ENCODE measurements around the gene FLYWCH2.

Gene FLYWCH2

DNA sequence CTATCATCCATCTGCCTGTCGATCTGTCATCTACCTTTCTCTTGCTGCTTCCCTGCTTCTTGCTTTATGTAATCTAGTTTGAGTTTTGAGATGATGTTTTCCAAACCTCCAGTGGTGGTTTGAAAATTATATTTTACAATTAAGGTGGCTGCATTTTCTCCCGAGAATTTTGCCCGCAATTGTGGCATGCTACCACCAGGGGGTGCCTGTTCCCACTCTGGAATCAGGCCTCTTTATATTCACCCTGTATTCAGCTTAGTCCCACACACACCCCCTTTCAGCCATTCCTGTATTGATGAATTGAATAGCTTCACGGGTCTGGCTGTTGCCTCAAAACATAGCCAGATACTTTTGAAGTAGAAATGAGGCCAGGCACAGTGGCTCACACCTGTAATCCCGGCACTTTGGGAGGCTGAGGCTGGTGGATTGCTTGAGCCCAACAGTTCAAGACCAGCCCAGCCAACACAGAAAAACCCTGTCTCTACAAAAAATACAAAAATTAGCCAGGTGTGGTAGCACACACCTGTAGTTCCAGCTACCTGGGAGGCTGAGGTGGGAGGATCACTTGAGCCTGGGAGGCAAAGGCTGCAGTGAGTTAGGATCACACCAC is 28.2 kb upstream of the FLYWCH2 start:
- no peak for DNase-seq

DNA sequence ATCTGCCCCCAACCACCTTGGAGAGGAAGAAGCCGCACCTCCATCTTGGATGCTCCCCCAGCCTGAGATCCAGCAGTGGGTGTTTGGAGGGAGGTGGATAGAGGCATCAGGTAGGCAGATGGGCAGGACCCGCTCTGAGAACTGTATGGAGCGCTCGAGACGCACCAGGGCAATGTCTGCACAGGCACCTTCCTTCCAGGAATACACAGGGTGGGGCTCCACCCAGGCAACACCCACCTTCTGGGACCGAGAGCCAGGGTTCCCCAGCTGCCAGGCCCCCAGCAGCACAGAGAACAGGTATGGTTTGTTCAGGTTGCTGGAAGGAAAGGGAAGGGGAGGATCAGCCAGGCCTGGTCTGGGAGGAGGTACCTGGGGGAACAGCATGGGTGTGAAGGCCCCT is 27.5 kb upstream of the FLYWCH2 start:
- no peak for DNase-seq

DNA sequence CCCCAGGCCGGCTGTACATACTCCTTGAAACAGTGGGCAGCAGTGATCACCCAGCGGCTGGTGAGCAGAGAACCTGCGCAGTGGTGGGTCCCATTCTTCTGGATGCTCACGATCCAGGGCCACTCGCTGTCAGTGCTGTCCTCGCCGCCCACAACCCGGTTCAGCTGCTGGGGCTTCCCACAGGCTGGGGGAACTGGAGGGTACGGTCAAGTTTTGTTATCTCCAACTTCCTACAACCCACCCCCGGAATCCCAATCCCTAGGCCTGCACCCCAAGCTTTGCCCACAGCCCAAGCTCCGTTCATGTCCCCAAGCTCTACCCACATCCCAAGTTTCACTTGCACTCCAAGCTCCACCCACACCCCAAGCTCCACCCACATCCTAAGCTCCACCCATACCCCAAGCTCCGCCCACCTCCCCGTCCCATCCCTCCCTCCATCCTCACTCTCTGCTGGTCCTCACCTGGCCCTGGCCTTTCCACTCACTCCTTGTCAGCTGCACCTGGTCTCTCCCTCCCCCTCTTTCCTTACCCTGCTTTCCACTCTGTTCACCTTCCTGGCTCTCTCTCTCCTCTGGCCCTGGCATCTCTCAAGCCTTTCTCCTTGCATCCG is 26.8 kb upstream of the FLYWCH2 start:
- no peak for DNase-seq

DNA sequence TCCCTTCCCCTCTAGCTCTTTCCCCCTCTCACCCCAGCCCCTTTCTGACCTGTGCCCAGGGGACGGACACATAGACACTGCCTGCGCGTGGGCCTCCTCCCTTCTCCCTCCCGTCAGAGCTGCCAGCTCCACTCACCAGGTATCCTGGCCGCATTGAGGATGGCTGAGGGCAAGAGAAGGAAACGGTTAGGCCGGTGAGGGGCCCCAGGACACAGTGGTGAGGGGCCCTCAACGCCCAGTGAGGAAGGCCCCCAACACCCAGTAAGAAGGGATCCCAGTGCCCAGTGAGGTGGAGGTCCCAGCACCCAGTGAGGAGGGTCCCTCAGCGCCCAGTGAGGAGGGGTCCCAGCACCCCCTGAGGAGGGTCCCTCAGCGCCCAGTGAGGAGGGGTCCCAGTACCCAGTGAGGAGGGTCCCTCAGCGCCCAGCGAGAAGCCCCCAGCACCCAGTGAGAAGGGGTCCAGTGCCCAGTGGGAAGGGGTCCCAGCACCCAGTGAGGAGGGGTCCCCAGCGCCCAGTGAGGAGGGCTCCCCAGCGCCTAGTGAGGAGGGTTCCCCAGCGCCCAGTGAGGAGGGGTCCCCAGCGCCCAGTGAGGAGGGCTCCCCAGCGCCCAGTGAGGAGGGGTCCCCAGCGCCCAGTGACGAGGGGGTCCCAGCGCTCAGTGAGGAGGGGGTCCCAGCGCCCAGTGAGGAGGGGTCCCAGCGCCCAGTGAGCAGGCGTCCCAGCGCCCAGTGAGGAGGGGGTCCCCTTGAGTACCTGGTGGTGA is 26.1 kb upstream of the FLYWCH2 start:
- no peak for DNase-seq

DNA sequence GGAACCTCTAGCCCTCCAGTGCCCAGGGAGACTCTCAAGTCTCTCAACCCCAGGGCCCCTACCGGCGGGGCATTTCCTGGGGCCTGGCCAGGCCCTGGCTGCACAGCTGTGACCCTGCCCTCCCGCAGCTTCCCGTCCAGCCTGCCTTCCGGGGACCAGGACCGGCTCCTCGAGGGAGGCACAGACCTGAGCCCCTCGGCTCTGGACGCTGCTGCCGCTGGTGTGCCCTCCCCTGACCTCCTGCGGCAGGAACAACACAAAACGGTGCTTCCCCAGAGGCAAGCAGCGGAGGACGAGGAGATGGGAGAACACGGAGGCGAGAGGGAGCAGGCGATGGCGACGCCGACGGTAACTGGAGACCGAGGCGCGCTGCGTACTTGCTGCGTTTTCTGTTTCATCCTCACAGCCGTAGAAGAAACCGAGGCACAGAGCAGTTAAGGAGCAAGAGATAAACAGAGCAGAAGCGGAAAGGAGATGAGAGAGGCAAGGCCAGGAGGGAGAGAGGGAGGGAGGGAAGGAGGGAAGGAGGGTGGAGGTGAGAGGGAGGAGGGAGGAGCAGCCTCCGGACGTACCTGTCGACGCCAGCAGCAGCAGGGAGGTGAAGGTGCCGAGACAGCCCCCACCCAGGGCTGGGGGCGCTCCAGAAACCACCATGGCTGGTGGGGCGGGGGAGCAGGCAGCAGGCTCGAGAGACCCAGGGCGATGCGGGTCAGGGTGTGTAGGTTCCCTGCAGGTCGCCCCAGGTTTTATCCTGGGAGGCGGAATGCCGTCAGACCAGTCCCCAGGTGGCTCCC is 25.4 kb upstream of the FLYWCH2 start, which contains the start of gene PRSS22:
Gene PRSS22 (minus strand): TSS at position 720 of the 794 bp plus-strand sequence. CDS start 66 bp downstream, at position 654.
- DNase-seq: no peak

DNA sequence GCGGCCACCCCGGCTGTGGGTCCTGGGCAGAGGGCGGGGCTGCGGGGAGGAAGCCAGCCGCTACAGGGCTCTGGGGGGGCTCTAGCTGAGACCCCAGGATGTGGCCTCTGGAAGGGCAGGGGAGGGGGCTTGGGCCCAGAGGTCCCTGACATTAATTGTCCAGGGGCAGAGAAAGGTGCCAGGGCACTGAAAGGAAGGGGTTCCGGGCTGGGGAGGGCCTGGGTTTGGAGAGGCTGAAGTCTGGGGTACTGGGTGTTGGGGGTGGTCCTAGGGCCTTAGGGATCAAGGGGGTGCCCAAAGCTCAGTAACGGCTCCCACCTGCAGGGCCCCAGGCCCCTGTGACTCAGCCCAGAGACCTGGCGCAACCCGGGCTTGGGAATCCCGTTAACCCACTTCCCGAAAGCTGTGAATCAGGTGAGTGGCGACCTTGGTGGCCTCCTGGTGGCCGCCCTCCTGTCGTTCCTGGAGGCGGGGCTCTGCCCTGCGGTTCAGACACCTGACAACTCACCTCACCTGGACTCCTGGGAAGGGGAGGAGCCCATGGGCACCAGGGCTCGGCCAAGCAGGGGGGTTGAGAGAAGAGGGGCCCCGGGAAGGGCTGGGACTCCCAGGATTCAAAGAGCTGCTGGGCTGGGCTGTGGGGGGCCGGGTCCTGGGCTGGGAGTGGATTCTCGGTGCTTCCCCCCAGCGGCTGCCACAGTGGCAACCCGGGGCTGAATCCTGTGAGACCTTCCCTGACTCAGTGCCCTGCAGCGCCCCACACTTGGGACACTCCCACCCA is 24.6 kb upstream of the FLYWCH2 start:
- no peak for DNase-seq

DNA sequence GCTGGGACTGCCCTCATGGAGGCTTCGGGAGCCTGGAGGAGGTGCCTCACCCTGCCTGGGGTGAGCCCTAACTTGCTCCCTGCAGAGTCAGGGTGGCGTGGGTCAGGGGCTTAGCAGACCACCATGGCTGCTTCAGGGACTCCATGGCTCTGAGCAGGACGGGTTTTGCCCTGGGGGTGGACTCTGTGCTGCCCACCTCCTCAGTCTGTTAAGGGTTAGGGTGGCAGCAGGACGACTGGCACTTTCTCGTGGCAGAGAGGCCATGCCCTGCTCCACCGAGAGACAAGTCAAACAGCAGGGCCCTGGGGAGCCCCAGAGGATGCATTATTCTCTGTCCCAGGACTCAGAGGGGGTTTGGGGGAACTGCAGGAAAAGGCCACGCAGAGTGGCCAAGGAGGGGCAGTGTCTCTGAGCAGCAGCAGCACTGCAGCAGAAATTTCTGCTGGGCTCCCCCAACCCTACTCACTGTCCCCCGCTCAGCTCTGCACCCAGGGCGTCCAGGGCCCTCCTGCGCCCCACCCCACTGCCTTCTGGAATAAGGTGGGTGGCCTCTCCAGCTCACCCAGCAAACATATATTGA is 23.2 kb upstream of the FLYWCH2 start:
- DNase-seq: no peak

DNA sequence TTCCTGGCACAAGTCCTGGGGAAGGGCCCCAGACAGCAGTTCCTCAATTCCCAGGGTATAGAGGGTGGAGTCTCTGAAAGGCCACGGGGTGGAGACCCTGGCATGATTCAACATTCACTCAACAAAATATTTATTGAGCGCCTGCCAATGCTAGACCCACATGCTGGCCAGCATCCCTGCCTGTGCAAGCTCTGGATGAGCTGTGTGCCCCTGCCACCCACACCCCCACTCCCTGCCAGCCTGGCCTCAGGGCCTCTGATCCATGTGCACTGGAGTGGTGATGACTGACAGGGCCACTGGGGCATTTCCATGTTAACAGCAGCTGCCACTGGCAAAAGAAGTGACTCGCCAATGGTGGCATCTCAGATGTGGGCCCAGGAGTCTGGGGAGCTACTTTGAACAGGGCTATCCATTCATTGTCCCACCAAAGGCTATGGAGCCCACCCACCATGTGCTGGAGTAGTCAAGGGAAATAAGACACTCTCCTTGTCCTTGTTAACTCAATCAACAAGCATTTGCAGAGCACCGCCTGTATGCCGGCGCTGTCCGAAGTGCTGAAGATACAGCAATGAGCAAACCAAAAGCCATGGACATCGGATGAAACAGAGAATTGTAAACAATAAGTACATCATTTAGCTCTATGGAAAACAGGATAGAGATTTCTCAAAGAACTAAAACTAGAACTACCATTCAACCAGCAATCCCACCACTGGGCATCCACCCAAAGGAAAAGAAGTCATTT is 22.0 kb upstream of the FLYWCH2 start:
- no peak for DNase-seq

DNA sequence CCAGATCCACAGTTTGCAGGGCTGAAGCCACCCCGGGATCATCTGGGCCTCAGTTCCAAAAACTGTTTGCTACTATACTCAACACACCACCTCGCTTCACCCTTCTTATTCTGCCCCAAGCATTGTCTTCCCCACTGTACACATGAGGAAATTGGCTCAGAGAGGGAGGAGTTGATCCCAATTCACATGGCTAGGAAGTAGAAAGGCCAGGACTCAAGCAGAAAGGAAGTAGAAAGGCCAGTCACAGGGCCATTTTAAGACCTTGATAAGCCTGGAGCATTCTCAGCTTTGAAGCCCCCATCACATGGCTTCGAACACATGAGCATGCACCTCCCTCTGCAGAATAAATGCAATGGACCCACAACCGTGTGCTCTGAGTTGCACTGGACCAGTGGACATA is 17.4 kb upstream of the FLYWCH2 start:
- no peak for DNase-seq

DNA sequence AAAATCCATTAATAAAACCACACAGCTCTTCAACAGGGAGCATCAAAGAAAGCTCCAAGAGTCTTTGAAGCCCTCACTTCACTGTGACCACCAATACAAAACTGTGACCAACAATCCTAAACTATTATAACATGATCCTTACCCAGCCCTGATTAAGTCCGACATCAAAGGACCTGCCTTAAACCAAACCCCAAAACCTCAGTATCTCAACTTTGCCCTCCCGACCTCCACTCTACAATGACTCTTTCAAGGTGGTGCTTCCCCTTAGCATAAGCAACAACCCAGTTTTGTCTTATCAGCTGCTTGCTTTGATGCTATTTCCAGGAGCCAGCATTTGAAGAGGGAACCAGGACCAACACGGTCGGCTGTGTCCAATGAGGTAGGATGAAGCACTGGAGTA is 16.6 kb upstream of the FLYWCH2 start:
- no peak for DNase-seq

DNA sequence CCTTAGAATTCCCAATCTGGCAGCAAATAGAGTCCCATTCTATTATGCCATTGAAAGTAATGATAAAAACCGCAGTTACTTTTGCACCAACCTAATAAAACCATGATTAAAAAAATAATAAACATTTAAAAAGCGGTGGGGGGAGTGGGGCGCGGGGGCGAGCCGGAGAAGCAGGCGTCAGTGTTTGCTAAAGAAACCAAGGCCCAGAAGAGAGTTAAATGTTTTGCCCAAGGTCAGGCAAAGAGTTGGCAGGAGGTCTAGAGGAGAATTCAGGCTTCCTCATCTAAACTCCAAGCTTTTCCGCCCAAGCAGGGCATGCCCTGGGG is 15.4 kb upstream of the FLYWCH2 start:
- DNase-seq: no peak

DNA sequence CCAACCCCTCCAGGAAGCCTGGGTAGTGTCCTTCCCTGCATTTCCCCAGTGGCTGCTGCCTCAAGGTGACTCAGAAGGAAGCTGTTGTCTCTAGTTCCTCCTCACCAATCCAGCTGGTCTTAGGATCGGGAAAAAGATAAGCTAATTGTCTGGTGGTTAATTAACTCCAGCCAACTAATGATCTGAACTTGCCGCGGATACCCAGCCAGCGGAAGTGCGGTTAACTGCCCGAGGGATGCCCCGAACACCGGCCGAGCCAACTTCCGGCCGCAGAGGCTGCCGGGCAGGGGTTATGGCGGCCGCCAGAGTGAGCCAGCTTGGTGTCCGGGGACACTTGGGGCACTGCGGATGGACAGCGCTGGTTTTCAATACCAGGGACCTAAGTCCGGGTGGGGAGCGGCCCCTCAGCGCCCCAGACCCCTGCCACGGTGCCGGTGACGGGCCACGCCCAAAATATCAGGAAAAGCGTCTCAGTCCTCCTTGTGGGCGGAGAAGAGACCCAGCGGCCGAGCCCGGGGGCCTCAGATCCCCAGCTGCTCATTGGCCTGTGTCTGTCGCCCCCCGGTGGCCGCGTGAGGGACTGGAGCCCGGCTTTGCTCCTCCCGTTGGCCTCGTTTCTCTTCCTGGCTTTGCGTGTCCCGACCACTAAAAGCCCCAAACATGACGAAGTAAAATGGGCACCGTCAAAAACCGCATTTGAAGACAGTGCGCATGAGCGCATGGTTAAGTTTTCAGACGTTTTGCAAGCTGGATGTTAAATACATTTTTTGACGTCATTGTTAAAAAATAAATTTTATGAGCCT is 14.8 kb upstream of the FLYWCH2 start:
- peak; percentile 92 for DNase-seq

DNA sequence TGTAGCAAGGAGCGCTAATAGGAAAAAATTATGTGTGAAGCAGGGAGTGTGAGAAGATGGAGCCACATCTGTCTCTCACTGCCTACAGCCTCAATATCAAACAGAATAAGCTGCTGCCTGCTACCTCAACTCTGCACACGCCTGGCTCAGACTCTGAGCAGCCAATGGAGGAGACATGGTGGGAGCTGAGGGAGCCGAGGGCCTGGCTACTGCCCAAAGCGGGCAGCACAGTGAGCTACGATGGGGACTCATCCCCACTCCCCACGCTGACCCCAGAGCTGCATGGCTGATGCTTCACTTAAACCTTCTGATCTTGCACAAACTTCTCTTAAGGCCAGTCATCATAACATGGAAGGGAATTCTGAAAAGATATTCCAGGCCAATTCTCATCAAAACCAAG is 11.1 kb upstream of the FLYWCH2 start:
- no peak for DNase-seq

DNA sequence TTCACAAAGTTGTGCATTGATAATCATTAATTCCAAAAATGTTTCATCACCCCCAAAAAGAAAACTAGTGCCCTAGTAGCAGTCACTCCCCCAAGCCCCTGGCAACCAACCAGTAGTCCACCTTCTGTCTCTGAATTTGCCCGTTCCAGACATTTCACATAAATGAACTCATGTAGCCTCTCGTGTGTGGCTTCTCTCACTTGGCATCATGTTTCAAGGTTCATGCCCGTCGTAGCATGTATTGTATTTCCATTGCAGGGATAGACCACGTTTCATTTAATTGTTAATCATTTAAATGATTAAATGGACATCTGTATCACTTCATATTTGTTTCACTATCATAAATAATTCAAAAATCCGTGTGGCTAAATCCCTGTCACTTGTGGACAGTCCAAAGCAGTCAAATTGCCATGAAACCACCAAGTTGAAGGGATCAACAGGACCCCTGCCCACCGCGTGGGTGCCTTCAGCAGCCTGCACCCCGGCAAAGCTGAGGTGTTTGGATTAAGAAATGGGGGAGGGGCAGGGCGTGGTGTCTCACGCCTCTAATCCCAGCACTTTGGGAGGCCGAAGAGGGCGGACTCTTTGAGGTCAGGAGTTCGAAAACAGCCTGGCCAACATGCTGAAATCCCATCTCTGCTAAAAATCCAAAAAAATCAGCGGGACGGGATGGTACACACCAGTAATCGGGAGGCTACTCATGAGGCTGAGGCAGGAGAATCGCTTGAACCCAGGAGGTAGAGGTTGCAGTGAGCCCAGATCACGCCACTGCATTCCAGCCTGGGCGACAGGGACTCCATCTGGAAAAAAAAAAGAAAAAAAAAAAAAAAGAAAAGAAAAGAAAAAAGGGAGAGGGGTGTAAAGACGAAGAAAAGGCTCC is 8.7 kb upstream of the FLYWCH2 start:
- no peak for DNase-seq

DNA sequence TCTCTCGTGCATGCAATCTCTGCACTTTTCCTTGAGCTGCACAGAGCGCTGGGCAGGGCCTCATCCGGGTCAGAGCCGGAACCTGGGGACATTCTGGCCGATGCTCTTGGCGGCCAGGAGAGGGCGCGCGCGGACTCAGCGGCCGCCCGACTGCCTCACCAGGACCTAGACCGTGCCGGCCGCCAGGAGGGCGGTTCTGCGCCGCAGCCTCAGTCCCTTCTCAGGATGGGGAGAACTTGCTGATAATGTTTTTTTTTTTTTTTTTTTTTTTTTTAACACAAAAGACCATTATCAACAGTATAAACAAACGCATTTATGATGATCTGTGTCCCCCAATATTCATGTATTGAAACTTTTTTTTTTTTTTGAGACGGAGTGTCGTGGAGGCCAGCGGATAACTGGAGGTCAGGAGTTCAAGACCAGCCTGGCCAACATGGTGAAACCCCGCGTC is 8.1 kb upstream of the FLYWCH2 start:
- DNase-seq: peak; percentile 48

DNA sequence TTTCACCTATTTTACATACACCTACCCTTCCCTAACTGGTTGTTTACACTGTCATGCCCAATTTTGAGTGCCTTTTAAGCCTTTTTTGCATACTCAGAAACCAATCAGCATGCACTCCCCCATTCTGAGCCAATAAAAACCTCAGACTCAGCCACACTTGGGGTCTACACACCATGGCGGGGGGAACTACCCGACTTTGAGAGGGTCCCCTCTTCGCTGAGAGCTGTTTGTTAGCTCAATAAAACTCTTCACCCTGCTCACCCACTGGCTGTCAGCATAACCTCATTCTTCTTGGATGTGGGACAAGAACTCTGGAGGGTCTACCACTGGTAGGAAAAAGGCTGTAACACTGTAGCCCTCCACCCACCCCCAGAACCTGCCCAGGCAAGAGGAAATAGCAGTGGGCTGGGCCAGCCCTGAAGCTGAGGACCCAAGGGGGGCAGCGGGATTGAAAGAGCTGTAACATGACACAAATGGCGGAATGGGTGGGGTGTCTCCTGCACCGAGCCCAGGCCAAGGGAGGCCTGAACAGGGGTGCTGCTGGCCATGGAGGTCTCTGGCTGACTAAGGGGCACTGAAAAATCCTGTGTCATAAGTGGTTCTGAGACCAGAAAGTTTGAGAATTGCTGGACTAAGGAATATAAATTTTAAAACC is 3.0 kb upstream of the FLYWCH2 start:
- DNase-seq: no peak

DNA sequence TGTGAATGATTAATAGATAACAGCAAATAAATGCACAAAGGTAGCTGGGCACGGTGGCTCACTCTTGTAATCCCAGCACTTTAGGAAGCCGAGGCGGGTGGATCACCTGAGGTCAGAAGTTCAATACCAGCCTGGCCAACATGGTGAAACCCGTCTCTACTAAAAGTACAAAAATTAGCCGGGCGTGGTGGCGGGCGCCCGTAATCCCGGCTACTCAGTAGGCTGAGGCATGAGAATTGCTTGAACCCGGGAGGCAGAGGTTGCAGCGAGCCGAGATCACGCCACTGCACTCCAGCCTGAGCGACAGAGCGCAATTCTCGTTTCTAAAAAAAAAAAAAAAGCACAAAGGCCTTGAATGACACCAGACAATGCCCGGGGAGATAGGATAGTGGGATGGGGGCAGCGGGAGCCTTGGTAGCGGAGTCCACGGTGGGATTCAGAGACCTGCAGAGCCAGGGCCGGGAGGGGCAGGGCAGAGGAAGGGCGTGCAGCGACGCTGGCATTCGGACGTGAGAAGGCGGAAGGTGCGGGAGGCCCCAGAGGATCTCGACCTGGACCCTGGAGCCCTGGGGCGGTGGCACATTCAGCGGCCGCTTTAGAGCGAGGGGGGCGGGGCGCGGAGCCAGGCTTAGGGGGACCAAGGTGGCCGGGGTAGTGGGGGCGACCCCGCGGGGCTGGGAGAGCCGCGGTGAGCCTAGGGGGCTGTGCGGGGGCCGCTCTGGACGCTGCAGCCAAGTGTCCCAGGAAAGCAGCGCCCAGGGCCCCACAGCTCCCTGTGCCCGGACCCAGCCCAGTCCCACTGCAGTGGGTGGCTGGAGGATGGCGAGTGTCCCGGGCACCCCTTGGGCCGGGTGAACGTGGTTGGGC is 999 bp upstream of the FLYWCH2 start:
- DNase-seq: peak; percentile 21

DNA sequence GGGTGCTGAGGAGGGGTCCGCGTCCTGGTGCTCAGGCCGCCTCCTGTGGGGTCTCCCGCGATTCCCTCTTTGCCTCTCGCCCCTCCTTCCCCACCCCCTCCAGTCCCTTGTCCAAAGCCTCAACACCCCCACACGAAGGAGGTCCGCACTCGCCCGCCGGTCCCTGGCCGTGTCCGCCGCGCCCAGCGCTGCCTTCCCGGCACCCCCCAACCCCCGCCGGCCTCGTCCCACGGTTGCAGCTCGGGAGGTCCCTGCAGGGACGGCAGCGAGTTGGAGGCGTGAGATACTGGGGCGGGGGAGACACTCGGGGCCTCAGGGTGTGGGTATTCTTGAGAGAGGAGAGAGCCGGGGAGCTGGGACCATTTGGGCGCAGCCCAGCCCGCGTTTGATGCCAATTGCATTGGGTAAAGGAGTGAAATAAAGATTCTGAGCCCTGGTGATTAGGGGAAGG is 468 bp downstream of the FLYWCH2 start:
- DNase-seq: no peak

All from effector CD4-positive, alpha-beta T cell (primary cell).